IPS DF 6.9 (cell line): ENCODE measurements around the gene EPGN.

Experiments used
- DNase-seq: peaks from one replicate; pipeline ENCODE4 v3.0.0-alpha.2; 2013; ENCODE audit warnings: low read depth, low spot score
- H3K27ac ChIP-seq: one replicate; pipeline ENCODE4 v1.5.1; 2013; ENCODE audit warnings: low read length, control low read depth
- H3K27me3 ChIP-seq: 2 replicates; pipeline ENCODE4 v1.6.1; 2013; ENCODE audit warnings: mild to moderate bottlenecking, low read length; ENCODE audit not compliant: control insufficient read depth, insufficient read depth
- H3K36me3 ChIP-seq: 2 replicates; pipeline ENCODE4 v1.6.1; 2013; ENCODE audit warnings: low read length; ENCODE audit not compliant: control insufficient read depth, insufficient read depth
- H3K4me1 ChIP-seq: 2 replicates; pipeline ENCODE4 v1.6.1; 2013; ENCODE audit warnings: low read length; ENCODE audit not compliant: control insufficient read depth, insufficient read depth
- H3K4me3 ChIP-seq: 2 replicates; pipeline ENCODE4 v1.5.1; 2013; ENCODE audit warnings: mild to moderate bottlenecking, low read length
- H3K9me3 ChIP-seq: 2 replicates; pipeline ENCODE4 v1.6.1; 2013; ENCODE audit warnings: low read length, inconsistent platforms; ENCODE audit not compliant: control insufficient read depth, insufficient read depth
- WGBS: extraction: QIAGEN DNeasy Blood & Tissue Kit; methylation state at CpG from one replicate; pipeline ENCODE4 v1.1.7; 2013; ENCODE audit warnings: mixed read lengths, missing lambda C conversion rate; ENCODE audit not compliant: insufficient read length, insufficient coverage; 5-methylcytosine and 5-hydroxymethylcytosine counted together

EPGN gene

DNA sequence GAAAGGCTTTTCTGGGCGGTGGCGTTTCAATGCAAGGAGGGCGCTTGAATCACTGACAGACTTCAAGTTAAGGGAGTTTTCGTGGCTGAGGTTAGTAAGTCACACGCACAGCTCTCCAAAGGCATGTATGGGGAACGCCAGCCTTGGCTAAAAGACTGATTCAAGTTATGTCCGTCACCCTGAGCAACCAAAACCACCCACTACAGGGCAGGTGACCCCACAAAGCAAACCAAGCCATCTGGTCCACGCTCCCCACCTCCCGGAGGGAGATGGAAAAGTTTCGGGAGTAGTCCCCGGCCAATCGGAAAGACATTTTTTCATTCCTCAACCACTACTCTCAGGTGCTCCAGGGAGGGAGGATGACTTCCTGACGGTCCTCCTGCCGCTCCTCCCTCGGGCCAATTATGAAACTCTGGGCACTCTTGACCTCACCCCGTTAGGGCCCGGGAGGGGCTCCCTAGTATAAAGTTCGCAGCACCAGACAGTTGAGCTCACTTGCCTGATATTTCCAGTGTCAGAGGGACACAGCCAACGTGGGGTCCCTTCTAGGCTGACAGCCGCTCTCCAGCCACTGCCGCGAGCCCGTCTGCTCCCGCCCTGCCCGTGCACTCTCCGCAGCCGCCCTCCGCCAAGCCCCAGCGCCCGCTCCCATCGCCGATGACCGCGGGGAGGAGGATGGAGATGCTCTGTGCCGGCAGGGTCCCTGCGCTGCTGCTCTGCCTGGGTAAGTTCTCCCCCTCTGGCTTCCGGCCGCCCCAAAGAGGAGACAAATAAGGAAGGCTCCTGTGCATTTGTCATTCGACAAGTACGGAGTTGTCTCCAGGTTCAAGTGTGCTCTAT, 56.6 kb downstream of the EPGN start, which contains the start of gene EREG:
EREG (plus strand) TSS at position 494 of the 840 bp plus-strand sequence; CDS start at position 658, 164 bp downstream.
- WGBS: no CpG with 5 or more reads among the region's 40 CpGs
- H3K4me3 ChIP-seq: peak within 1 kb of the TSS; percentile 72; the same call in 1 of the 2 replicates
- peaks cover 3% of the 10 kb centered on the region; the same call in 1 of the 2 replicates for H3K27me3 ChIP-seq
- no peaks in the 10 kb centered on the region for H3K9me3 ChIP-seq
- no peak for DNase-seq
- H3K36me3 ChIP-seq: no peaks in the 10 kb centered on the region
- no peak within 1 kb of the TSS for H3K27ac ChIP-seq
- no peaks in the 10 kb centered on the region; the same call in 1 of the 2 replicates for H3K4me1 ChIP-seq

DNA sequence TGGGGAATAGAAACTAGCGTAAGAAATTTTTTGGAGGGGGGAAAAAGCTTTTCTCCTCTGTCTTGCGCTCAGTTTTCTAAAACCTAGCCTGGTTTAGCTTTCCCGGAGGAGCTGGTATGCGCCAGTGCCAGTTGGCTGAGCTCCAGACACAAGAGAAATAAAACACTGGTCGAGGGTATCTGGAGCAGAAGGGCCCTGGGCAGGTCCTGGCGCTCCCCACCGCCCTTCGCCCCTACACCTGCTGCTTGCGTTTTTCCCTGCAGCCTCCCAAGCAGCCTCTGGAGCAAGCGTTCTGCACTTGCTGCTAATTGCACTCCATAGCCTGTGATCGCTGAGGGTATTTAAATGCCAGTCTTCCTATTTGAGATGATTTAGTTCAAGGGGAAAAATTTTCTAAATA, 57.5 kb downstream of the EPGN start:
- H3K36me3 ChIP-seq: no peaks in the 10 kb centered on the region
- no peak overlapping the region for H3K27ac ChIP-seq
- peaks cover 3% of the 10 kb centered on the region; the same call in 1 of the 2 replicates for H3K27me3 ChIP-seq
- H3K9me3 ChIP-seq: no peaks in the 10 kb centered on the region
- H3K4me3 ChIP-seq: peak overlapping the region; percentile 7; the same call in 1 of the 2 replicates
- no peak for DNase-seq
- no peaks in the 10 kb centered on the region; the same call in 1 of the 2 replicates for H3K4me1 ChIP-seq
- WGBS: no CpG with 5 or more reads among the region's 11 CpGs
